Thoracic aorta (tissue), 2 donors: ENCODE measurements around the gene SMIM20. TPM values are rescaled to one million over a fixed set of nuclear protein-coding genes. Genes with fewer than 3 reads are reported as not detected.

ENCODE experiments used
- ATAC-seq: fragments of 150-250 bp; one replicate; pipeline ENCODE4 v1.8.0; 2017; ENCODE audit warnings: low read depth; ENCODE audit not compliant: insufficient number of reproducible peaks, low FRiP score
- DNase-seq: peaks from one replicate; pipeline ENCODE4 v3.0.0-alpha.2; 2020; ENCODE audit warnings: low spot score
- H3K27ac ChIP-seq, 2 donors: fragments of 200-600 bp; sonication (generic); 1 replicate in 1 of 2; 2 replicates in 1 of 2; pipeline ENCODE4 v1.5.1; 2016; ENCODE audit warnings: mild to moderate bottlenecking in 2 of 2, moderate library complexity in 2 of 2
- H3K27me3 ChIP-seq: fragments of 200-600 bp; sonication (generic); replicated peaks from 2 replicates; pipeline ENCODE4 v1.6.0; 2016; ENCODE audit warnings: mild to moderate bottlenecking; ENCODE audit not compliant: insufficient read depth
- H3K36me3 ChIP-seq: fragments of 200-600 bp; sonication (generic); one replicate; pipeline ENCODE4 v1.5.1; 2016
- H3K4me1 ChIP-seq, 2 donors: fragments of 200-600 bp; sonication (generic); 1 replicate in 1 of 2; 2 replicates in 1 of 2; pipeline versions ENCODE4 v1.5.1 to v1.6.0; 2016; ENCODE audit warnings: low read depth in 2 of 2, mild to moderate bottlenecking in 1 of 2; ENCODE audit not compliant: control insufficient read depth in 1 of 2
- H3K4me3 ChIP-seq: fragments of 200-600 bp; sonication (generic); 2 replicates; pipeline ENCODE4 v1.5.1; 2016; ENCODE audit warnings: mild to moderate bottlenecking
- H3K9me3 ChIP-seq: fragments of 200-600 bp; sonication (generic); 2 replicates; pipeline ENCODE4 v1.5.1; 2016
- total RNA-seq, 2 donors: library from RNA; depleted of rRNA; stranded (reverse); fragments of >200 nt; gene quantifications; one replicate each; pipeline versions ENCODE4 v1.1.0 to v1.2.3, GENCODE V29; 2016
- TF ChIP-seq, protein P1 (sequence below): fragments of 200-600 bp; sonication (generic); IDR thresholded peaks from one replicate; pipeline ENCODE4 v1.5.1; 2019; ENCODE audit warnings: antibody characterized with exemption

Gene SMIM20
- total RNA-seq, 2 donors from 2014 or later = 20.1 to 21.3 TPM

DNA sequence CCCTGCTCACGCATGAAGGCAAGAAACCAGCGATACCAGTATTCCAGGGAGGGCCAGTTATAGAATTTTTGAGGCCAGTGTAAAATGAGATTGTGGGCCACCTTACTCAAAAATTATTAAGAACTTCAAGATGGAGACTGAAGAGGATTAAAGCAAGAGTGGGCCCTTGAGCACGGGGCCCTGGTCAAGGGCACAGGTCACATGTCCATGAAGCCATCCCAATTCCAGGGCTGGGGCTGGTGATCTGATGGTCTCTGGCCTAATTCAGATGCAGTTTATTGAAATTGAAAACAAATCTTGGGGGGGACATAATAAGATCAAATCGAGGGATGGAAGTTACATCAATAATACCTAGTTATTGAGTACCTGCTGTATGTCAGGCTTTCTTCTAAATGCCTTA is 58.3 kb downstream of the SMIM20 start:
- TF ChIP-seq, protein P1, sequence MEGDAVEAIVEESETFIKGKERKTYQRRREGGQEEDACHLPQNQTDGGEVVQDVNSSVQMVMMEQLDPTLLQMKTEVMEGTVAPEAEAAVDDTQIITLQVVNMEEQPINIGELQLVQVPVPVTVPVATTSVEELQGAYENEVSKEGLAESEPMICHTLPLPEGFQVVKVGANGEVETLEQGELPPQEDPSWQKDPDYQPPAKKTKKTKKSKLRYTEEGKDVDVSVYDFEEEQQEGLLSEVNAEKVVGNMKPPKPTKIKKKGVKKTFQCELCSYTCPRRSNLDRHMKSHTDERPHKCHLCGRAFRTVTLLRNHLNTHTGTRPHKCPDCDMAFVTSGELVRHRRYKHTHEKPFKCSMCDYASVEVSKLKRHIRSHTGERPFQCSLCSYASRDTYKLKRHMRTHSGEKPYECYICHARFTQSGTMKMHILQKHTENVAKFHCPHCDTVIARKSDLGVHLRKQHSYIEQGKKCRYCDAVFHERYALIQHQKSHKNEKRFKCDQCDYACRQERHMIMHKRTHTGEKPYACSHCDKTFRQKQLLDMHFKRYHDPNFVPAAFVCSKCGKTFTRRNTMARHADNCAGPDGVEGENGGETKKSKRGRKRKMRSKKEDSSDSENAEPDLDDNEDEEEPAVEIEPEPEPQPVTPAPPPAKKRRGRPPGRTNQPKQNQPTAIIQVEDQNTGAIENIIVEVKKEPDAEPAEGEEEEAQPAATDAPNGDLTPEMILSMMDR = no peak
- no peaks in the 10 kb centered on the region for H3K27me3 ChIP-seq
- H3K9me3 ChIP-seq = no peaks in the 10 kb centered on the region
- DNase-seq (no peak), ATAC-seq (no peak)
- H3K27ac ChIP-seq = no peak overlapping the region
- H3K4me1 ChIP-seq = peaks cover 0 to 4% of the 10 kb centered on the region in 2 donors
- H3K4me3 ChIP-seq = no peak overlapping the region
- H3K36me3 ChIP-seq = no peaks in the 10 kb centered on the region

GRCh38 chr4:25972984-25973745 is 59.1 kb downstream of the SMIM20 start:
- DNase-seq (no peak), ATAC-seq (no peak)
- Histone ChIP-seq H3K4me3 (no peak overlapping the region), H3K4me1 (peaks cover 0 to 4% of the 10 kb centered on the region in 2 donors), H3K36me3 (no peaks in the 10 kb centered on the region), H3K27ac (no peak overlapping the region), H3K27me3 (no peaks in the 10 kb centered on the region), H3K9me3 (no peaks in the 10 kb centered on the region)
- TF ChIP-seq, protein P1 = no peak

- no peaks in the 10 kb centered on the region for H3K27me3 ChIP-seq
- H3K36me3 ChIP-seq = no peaks in the 10 kb centered on the region
- TF ChIP-seq, protein P1 = no peak
- no peak overlapping the region for H3K27ac ChIP-seq
- ATAC-seq (no peak), DNase-seq (no peak)
- H3K4me3 ChIP-seq = no peak overlapping the region
- no peaks in the 10 kb centered on the region for H3K9me3 ChIP-seq
- peaks cover 0 to 4% of the 10 kb centered on the region in 2 donors for H3K4me1 ChIP-seq
These were observed 62.8 kb downstream of the SMIM20 start for GRCh38 chr4:25976780-25977179.

DNA sequence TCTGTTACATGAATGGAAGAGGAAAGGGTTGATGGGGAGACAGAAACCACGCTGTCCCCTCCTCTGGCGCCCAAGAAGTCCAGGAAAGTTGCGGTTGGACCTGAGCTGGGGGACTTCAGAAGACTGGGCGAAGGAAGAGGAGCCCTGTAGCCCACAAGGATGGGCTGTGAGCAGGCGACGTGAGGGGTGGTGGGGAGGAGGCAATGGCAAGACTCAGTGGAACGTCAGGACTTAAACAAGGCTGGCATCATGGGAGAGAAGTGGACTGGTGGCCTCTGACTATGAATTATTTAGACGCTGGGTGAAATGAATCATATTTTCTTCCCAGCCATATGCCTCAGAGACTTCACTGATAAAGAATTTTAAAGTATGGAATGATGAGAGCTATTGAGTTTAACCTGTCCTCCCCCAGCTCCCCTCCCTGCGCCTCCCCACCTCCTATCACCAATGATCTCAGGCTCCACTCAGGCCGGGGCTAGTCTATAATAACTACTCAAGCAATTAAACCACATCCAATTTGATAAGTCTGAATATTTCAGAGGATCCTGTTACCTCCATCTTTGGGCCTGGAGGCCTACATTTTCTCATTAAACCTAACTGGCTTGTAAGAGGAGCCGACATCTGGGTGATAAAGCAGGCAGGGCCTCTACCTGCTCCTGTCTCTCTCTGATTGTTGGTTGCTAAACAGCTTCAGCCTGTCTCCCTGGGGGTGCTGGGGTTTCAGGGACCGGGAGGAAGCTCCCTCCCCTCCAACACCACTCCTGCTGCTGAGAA is 63.6 kb downstream of the SMIM20 start:
- no peak for DNase-seq

GRCh38 chr4:25978327-25978726 is 64.3 kb downstream of the SMIM20 start:
- Histone ChIP-seq H3K4me1 (peaks cover 0 to under 1% of the 10 kb centered on the region in 2 donors), H3K27ac (no peak overlapping the region), H3K36me3 (no peaks in the 10 kb centered on the region), H3K4me3 (no peak overlapping the region), H3K27me3 (no peaks in the 10 kb centered on the region), H3K9me3 (no peaks in the 10 kb centered on the region)
- DNase-seq = no peak
- TF ChIP-seq, protein P1 = no peak
- ATAC-seq = no peak

More for the DNA sequence above, 63.6 kb downstream of the SMIM20 start:
- no peak overlapping the region for H3K27ac ChIP-seq
- no peak overlapping the region for H3K4me3 ChIP-seq
- H3K36me3 ChIP-seq = no peaks in the 10 kb centered on the region
- no peaks in the 10 kb centered on the region for H3K27me3 ChIP-seq
- peaks cover 0 to 4% of the 10 kb centered on the region in 2 donors for H3K4me1 ChIP-seq
- ATAC-seq = no peak
- no peaks in the 10 kb centered on the region for H3K9me3 ChIP-seq
- TF ChIP-seq, protein P1 = no peak
